ENCODE measurements around the gene NTN5. TPM values are rescaled to one million over a fixed set of nuclear protein-coding genes. Genes with fewer than 3 reads are reported as not detected.

NTN5 gene
- total RNA-seq, 1 donor from 2014 or later, result 0.11 TPM

DNA sequence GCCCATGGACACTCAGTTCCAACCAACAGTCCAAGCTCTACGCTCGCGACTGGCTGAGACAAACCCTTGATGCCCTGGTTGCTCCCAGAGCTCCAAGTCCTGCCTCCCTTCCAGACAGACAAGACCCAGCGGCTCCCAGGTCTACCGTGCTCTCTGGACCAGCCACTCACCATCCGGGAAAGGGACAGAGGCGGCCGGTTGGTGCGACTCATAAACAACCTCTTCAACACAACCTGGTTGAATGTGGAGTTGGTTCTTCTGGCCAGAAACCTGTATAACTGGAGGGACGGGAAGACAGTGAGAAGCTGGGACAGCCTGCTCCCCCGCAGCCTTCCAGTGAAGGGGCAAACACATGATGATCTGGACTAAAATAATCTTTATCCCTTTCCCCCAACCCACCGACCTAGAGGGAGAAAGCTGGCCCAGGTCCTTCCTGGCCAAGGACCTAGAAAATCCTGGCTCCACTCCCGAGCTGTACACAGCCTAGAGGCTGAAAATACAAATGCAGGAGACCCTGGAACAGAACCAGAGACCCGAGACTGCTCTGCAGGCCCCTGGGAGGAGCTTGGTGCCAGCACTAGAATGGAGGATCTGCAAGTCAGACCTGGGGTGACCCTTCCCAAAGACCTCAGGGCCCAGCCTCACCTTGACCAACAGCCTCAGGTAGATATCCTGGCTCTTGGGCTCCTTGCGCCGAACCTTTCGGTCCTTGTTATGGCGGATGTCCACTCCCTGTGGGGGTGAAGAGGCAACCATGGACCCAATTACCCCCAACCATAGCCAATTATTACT lies 55.5 kb downstream of the NTN5 start:
- Histone ChIP-seq H3K4me2 (ENCODE audit: low read length) (peak overlapping the region; percentile 93), H3K79me2 (ENCODE audit: insufficient read depth, low read length) (peaks cover 48% of the 10 kb centered on the region), H2AFZ (ENCODE audit: low read depth, low read length) (no peak overlapping the region), H3K4me1 (ENCODE audit: insufficient read depth, low read length) (peaks cover 38% of the 10 kb centered on the region), H3K27ac (ENCODE audit: low read depth, low read length) (peak overlapping the region; percentile 89), H3K4me3 (ENCODE audit: insufficient read depth, low read depth, low read length) (peak overlapping the region; percentile 99), H4K20me1 (ENCODE audit: insufficient read depth, low read length) (peaks cover 52% of the 10 kb centered on the region), H3K36me3 (ENCODE audit: insufficient read depth, low read length) (peaks cover 21% of the 10 kb centered on the region), H3K9ac (ENCODE audit: low read length) (peak overlapping the region; percentile 99), H3K9me3 (ENCODE audit: insufficient read depth, low read depth, low read length) (no peaks in the 10 kb centered on the region), H3K27me3 (ENCODE audit: insufficient read depth, low read length) (no peaks in the 10 kb centered on the region)
- FAIRE-seq (no peak), DNase-seq (ENCODE audit: low read depth) (no peak)
- H3K27ac Mint-ChIP-seq (ENCODE audit: unreplicated experiment), result peak overlapping the region; percentile 99
- H3K4me3 Mint-ChIP-seq (ENCODE audit: unreplicated experiment), result peak overlapping the region; percentile 99
- H3K36me3 Mint-ChIP-seq (ENCODE audit: low read depth, unreplicated experiment), result peaks cover 16% of the 10 kb centered on the region
- no peaks in the 10 kb centered on the region for H3K27me3 Mint-ChIP-seq (ENCODE audit: low read depth, unreplicated experiment)
- H3K9me3 Mint-ChIP-seq (ENCODE audit: unreplicated experiment), result no peaks in the 10 kb centered on the region
- H3K4me1 Mint-ChIP-seq (ENCODE audit: low read depth, unreplicated experiment), result peaks cover 32% of the 10 kb centered on the region
- TF ChIP-seq EZH2 (IDR thresholded peaks at IDR 0.05; ENCODE audit: insufficient read depth, low read length) (no peak), CTCF (IDR thresholded peaks at IDR 0.05; ENCODE audit: insufficient read depth, low read depth, low read length) (no peak)

DNA sequence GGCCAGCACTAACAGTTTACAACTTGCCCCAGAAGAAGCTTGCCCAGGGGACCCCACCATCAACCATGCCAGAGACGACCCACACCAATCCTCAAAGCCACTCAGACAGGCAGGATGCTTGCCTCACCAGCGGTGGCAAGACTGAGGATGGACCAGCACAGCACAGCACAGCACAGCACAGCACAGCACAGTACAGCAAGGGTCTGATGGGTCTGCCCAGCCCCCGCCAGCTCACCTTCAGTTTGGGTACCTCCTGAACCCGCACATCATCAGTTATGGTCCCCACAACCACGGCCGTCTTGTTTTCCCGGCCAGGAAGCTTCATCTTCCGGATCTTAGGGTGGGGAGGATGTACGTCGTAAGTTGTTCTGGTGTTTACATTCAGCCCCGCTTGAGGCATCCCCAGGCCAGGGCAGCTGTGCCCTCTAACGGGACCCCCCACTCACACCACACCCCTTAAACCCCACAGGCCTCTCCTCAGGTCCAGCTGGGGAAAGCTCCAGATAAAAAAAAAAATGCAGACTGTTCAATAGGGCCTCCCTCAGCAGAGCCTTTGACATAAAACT lies 56.2 kb downstream of the NTN5 start:
- Histone ChIP-seq H3K9me3 (ENCODE audit: insufficient read depth, low read depth, low read length) (no peaks in the 10 kb centered on the region), H3K27ac (ENCODE audit: low read depth, low read length) (no peak overlapping the region), H3K9ac (ENCODE audit: low read length) (peak overlapping the region; percentile 99), H3K4me2 (ENCODE audit: low read length) (peak overlapping the region; percentile 93), H3K27me3 (ENCODE audit: insufficient read depth, low read length) (no peaks in the 10 kb centered on the region), H3K79me2 (ENCODE audit: insufficient read depth, low read length) (peaks cover 48% of the 10 kb centered on the region), H2AFZ (ENCODE audit: low read depth, low read length) (no peak overlapping the region), H3K4me3 (ENCODE audit: insufficient read depth, low read depth, low read length) (peak overlapping the region; percentile 99), H3K36me3 (ENCODE audit: insufficient read depth, low read length) (peaks cover 21% of the 10 kb centered on the region), H4K20me1 (ENCODE audit: insufficient read depth, low read length) (peaks cover 52% of the 10 kb centered on the region), H3K4me1 (ENCODE audit: insufficient read depth, low read length) (peaks cover 38% of the 10 kb centered on the region)
- peak overlapping the region; percentile 99 for H3K27ac Mint-ChIP-seq (ENCODE audit: unreplicated experiment)
- no peaks in the 10 kb centered on the region for H3K9me3 Mint-ChIP-seq (ENCODE audit: unreplicated experiment)
- peaks cover 31% of the 10 kb centered on the region for H3K4me1 Mint-ChIP-seq (ENCODE audit: low read depth, unreplicated experiment)
- no peak for TF ChIP-seq EZH2 (IDR thresholded peaks at IDR 0.05; ENCODE audit: insufficient read depth, low read length)
- DNase-seq (ENCODE audit: low read depth), result no peak
- no peaks in the 10 kb centered on the region for H3K27me3 Mint-ChIP-seq (ENCODE audit: low read depth, unreplicated experiment)
- H3K4me3 Mint-ChIP-seq (ENCODE audit: unreplicated experiment), result peak overlapping the region; percentile 99
- no peak for FAIRE-seq
- peaks cover 16% of the 10 kb centered on the region for H3K36me3 Mint-ChIP-seq (ENCODE audit: low read depth, unreplicated experiment)

DNA sequence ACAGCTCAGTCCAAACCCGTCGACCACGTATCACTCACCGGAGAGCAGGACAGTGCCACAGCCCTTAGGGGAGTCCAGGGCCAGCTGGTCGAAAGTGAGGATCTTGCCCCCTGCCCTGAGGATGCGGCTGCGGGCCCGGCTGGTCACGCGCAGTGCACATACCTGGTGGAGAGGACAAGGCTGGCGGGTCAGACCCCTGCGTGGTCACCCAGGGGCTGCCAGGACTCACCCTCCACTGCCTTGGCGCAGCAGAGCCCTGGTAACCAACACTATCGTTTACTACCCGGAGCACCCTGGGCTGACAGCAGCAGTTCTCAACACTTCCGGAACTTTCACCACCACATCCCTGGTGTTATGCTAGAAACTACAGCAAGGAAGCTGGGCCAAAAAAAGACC lies 56.8 kb downstream of the NTN5 start:
- Histone ChIP-seq H3K4me2 (ENCODE audit: low read length) (peak overlapping the region; percentile 93), H3K27ac (ENCODE audit: low read depth, low read length) (no peak overlapping the region), H3K4me1 (ENCODE audit: insufficient read depth, low read length) (peaks cover 38% of the 10 kb centered on the region), H3K36me3 (ENCODE audit: insufficient read depth, low read length) (peaks cover 21% of the 10 kb centered on the region), H2AFZ (ENCODE audit: low read depth, low read length) (no peak overlapping the region), H3K79me2 (ENCODE audit: insufficient read depth, low read length) (peaks cover 48% of the 10 kb centered on the region), H3K4me3 (ENCODE audit: insufficient read depth, low read depth, low read length) (peak overlapping the region; percentile 99), H3K27me3 (ENCODE audit: insufficient read depth, low read length) (no peaks in the 10 kb centered on the region), H3K9me3 (ENCODE audit: insufficient read depth, low read depth, low read length) (no peaks in the 10 kb centered on the region), H3K9ac (ENCODE audit: low read length) (peak overlapping the region; percentile 99), H4K20me1 (ENCODE audit: insufficient read depth, low read length) (peaks cover 52% of the 10 kb centered on the region)
- TF ChIP-seq CTCF (IDR thresholded peaks at IDR 0.05; ENCODE audit: insufficient read depth, low read depth, low read length) (no peak), EZH2 (IDR thresholded peaks at IDR 0.05; ENCODE audit: insufficient read depth, low read length) (no peak)
- Mint-ChIP-seq H3K27ac (ENCODE audit: unreplicated experiment) (no peak overlapping the region), H3K27me3 (ENCODE audit: low read depth, unreplicated experiment) (no peaks in the 10 kb centered on the region), H3K36me3 (ENCODE audit: low read depth, unreplicated experiment) (peaks cover 16% of the 10 kb centered on the region), H3K4me1 (ENCODE audit: low read depth, unreplicated experiment) (peaks cover 29% of the 10 kb centered on the region), H3K9me3 (ENCODE audit: unreplicated experiment) (no peaks in the 10 kb centered on the region), H3K4me3 (ENCODE audit: unreplicated experiment) (peak overlapping the region; percentile 99)
- FAIRE-seq (no peak), DNase-seq (ENCODE audit: low read depth) (no peak)
